ENCODE data around the gene TMEM235.

The TMEM235 gene

DNA sequence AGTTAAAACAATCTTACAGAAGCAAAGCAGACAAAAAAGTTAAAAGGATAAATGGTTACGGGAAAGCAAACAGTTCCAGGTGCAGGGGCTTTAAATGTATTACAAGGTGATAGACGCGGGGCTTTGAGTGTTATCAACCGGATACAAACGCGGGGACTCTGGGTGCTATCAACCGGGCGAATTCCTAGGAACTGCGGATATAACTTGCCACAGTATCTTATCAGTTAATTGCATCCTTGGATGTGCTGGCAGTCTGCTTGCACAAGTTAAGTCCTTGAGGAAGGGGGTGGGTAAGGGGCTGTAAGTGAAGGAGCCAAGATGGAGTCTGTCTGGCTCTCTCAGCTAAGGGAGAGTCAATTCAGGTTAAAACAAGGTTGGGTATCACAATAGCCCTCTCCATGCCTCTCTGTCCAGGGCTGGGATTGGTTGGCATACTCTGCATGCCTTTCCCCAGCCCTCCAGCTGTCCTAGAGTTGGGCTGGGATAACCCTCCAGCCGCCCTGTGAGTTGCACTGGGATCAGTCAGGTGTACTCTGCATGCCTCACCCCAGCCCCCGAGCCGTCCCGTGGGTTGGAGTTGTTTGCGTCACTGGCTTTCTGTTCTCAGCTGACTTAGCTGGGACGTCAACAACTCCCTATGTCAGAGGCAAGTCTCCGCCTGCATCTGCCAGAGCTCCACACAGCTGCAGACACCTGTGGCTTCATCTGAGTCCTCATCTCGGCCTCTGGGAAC lies 40.9 kb downstream of the TMEM235 start:
- DNase-seq (ENCODE audit: low read depth), result no peak

DNA sequence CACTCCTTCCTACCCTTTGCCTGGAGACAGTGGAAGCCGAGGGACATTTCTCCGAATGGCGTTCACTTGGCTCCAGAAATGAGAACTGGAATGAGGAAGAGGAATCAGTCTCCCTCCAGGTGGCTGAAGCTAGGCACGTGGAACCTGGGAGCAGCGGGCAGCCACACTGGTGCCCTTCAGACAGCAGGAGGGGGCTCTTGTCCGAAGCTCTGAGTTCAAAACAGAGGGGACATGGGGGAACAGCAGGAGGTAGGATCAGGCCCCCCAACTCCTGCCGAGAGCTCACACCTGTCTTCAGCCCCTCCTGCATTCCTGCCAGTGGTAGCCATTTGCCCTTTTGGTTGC lies 41.5 kb downstream of the TMEM235 start:
- DNase-seq (ENCODE audit: low read depth), result no peak

GRCh38 chr17:78273813-78274212 lies 42.4 kb downstream of the TMEM235 start:
- DNase-seq (ENCODE audit: low read depth), result no peak

- DNase-seq (ENCODE audit: low read depth), result no peak
These were observed 43.9 kb downstream of the TMEM235 start for GRCh38 chr17:78275355-78275754.

DNA sequence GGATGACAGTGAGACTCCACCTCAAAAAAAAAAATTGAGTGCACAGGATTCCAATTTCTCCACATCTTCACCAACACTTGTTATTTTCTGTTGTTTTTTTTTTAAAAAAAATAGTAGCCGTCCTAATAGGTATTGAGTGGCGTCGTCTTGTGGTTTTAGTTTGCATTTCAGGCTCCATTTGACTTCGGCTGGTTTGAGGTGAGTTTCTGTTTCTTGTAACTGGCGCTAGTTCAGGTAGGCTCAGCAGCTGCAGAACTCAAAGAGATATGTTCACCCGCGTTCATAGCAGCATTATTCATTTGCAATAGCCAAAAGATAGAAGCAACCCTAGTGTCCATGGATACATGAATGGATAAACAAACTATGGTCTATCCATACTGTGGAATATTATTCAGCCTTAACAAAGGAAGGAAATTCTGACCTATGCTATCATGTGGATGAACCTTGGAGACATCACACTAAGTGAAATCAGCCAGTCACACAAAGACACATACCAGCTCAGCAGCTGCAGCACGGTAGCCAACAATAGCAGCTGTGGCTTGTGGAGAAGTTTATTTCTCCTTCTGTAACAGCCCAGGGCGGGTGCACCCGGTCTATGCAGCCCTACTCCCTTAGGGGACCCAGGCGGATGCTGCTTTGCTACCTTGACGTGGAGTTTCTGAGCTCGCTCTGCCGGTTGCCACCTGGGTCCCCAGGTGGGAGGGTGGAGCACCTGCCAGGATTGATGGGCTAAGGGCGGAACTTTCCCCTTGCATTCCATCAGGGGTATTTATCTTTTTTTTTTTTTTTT lies 44.9 kb downstream of the TMEM235 start:
- DNase-seq (ENCODE audit: low read depth), result no peak

- DNase-seq (ENCODE audit: low read depth), result no peak
These were observed 46.8 kb downstream of the TMEM235 start for GRCh38 chr17:78278139-78278741.

DNA sequence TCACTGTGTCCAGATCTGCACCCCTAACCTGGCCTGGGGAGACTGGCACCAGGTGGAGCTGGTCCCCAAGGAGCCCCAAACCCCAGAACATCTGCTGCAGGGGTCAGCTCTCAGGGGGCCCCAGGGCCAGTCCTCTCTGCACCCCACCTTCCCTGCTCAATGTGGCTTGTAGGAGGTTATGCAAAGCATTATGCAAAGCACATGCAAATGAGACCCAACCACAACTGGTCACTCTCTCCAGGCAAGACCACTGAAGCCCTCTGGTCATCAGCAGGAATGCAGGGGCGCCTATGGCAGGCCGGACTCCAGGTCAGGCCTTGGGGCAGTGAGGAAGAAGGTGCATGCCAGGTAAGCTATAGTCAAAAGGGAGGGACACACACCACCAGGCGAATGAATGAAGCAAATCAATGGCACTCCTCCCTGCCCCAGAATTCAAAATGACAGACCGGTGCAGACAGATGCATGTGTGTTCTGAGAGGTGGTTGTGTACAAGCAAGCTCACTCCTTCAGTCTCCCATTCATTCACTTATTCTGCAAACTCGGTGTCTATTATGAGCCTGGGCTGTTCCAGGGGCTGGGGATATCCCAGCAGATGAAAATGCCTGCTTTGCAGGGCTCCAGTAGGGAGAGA lies 48.0 kb downstream of the TMEM235 start:
- no peak for DNase-seq (ENCODE audit: low read depth)

GRCh38 chr17:78281249-78281845 lies 49.9 kb downstream of the TMEM235 start:
- DNase-seq (ENCODE audit: low read depth), result no peak

DNA sequence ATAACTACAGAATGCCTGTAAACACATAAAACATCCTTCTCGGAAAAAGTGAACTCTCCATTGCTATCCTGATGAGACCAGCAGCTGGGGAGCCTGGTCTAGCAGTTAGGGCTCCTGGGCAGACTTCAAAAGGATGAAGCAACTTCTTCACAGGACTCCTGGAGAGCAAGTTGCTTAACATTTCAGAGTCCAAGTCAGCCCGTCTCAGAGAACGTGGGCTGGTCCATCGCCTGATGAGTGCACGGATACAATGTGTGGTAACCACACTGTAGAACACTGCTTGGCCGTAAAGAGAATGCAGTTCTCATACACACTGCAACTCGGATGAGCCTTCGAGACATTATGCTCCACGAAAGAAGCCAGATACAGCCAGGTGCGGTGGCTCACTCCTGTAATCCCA lies 52.7 kb downstream of the TMEM235 start:
- no peak for DNase-seq (ENCODE audit: low read depth)

GRCh38 chr17:78289004-78289403 lies 57.6 kb downstream of the TMEM235 start:
- DNase-seq (ENCODE audit: low read depth), result no peak

DNA sequence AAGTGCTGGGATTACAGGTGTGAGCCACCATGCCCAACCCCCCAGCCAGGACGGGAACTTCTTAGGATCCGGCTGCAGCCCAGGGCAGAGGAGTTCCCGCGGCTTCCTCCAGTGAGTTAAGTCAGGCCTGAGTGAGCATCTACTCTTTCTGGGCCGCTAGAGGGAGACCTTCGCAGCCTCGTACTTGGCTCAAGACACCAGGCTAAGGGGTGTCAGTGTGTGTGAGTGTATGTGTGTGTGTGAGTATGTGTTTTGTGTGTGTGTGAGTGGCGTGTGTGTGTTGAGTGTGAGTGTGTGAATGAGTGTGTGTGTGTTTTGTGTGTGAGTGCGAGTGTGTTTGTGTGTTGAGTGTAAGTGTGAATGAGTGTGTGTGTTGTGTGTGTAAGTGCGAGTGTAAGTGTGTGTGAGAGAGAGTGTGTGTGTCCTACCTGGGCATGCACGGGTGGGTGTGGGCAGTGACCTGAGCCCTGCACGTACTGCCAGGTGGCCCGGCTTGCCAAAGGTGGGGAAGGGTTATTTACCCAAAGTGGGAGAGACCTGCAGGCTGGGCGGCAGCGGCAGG lies 58.5 kb downstream of the TMEM235 start:
- DNase-seq (ENCODE audit: low read depth), result peak; percentile 67
